NCI-H524 (cell line): ENCODE data around the gene ALAD.
"Not testable (repeated sequence)": the region's sequence is repeated elsewhere in the genome, so short reads cannot be mapped to it uniquely, and the experiment has no call there.

Experiments
- DNase-seq, 2 experiments: peaks; one replicate each; lab custom pipeline; 2025; lab: John Stamatoyannopoulos, UW

ALAD gene

DNA sequence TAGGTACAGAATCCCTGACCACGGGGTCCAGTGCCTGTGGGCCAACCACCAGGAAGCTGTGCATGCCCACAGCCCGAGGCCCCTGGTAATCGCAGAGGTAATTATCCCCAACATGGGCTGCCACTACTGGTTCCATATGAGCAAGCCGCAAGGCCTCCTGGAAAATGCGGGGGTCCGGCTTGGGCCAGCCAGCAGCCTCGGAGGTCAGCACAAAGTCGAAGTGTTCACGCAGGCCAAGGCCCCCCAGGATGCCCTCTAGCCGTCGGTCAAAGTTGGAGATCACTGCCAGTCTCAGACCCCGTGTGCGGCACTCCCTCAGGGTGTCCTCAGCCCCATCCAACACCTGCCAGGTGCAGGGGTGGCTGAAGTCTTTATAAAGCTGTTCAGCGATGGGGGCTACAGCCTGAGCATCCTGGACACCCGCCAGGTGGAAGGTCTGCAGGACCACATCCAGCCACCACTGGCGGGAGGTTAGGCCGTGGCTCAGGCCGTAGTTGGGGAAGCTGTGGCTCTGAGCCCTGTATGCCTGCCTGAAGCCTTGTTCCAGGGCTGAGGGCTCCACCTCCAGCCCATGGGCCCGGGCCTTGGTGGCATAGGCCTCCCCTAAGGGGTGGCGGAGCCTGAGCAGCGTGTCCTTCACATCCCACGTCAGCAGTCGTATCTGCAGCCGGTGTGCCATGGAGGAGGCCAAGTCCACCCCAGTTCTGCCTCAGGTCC is 27.2 kb downstream of the ALAD start:
- DNase-seq, result no peak

DNA sequence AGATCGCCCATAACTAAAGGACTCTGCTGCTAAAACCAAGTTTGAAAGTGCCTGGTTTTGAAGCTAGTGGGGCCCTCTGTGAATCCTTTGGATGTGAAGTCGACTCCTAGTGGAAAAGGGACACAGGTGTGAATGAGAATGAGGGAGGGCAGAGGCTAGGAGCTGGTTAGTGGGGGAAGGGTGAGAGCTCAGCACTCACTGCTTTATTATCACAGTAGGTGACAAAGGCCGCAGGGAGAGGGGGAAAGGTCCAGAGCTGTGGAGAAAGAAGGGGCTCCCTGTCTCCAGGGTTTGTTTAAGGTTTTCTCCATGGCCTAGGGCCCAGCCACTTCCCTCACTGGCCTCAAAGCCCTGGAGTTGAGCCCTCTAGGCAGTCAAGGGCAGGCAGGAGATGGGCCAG is 27.8 kb downstream of the ALAD start:
- DNase-seq, result no peak

DNA sequence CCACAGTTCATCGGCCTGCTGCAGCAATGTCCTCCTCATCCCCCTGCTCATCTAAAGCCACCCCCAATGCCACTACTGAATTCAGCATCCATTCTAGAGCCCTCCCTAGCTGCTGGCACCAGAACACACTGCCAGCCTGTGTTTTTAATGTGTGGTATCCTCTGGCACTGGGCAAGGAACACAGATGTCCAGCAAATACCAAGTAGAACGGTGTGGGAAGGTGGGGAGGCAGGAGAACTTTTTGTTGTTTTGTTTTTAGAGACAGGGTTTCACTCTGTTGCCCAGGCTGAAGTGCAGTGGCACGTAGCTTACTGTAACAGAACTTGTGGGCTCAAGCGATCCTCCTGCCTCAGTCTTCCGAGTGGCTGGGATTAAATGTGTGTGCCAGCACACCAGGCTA is 29.0 kb downstream of the ALAD start:
- no peak for DNase-seq

DNA sequence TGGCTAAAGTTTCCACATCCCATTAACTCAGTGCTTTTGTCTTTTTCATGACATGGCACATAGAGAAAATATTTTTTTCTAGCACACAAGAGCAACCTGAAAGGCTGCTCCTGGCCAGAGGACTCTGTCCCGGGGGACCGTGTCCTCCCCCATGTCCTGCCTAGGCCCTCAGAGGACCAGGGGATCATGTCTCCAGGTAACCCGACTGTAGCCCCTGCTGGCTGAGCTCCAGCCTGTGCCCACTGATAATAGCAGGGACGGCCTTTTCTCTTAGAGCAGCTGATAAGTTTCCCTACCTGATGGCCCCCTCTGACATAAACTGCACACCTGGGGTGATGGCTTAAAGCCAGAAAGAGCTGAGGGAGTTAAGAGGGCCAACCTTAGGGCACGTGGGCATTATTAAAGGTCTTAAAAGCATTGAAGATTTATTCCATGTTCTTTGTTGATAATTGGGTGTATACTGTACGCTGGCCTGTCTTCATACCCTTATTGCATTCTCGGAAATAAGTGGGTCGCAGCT is 30.2 kb downstream of the ALAD start:
- no peak for DNase-seq

DNA sequence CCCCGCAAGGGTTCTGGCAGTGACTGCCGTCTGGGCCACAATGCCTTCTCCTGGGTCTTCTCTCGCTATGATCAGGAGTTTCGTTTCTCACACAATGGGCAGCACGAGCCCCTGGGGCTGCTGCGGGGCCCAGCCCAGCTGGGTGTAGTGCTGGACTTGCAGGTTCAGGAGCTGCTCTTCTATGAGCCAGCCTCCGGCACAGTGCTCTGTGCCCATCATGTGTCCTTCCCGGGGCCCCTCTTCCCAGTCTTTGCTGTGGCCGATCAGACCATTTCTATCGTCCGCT is 31.3 kb downstream of the ALAD start:
- no peak for DNase-seq

DNA sequence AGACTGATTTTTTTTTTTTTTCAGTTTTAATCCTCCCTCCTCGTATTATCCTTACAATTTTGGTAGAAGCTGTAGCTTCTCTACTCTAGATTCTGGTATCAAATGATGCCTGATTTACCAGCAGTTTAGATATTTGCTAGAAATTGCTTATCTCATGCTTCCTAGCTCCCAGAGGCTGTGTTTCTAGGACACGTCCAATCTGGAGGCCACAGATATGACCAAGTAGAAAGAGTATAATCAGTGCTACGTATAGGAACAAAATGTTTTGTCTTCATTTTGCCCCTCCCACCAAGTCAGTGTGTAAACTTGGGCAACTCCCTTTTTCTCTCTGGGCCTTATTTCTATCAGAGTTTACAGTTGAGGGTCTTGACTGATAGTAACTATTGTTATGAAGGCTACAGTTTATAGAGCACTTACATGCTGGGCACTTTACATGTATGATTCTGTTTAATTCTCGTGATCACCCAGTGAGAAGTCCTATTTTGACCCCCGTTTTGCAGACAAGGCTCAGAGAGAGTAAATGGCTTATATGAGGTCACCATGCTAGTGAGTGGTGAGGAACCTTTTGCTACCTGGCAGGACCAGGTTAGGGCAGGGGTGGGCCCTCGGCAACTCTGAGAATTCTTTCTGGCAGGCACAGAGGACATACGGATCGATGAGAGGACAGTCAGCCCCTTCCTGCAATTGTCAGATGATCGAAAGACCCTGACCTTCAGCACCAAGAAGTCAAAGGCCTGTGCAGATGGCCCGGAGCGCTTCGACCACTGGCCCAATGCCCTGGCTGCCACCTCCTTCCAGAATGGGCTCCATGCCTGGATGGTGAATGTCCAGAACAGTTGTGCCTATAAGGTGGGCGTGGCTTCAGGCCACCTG is 31.9 kb downstream of the ALAD start:
- no peak for DNase-seq

DNA sequence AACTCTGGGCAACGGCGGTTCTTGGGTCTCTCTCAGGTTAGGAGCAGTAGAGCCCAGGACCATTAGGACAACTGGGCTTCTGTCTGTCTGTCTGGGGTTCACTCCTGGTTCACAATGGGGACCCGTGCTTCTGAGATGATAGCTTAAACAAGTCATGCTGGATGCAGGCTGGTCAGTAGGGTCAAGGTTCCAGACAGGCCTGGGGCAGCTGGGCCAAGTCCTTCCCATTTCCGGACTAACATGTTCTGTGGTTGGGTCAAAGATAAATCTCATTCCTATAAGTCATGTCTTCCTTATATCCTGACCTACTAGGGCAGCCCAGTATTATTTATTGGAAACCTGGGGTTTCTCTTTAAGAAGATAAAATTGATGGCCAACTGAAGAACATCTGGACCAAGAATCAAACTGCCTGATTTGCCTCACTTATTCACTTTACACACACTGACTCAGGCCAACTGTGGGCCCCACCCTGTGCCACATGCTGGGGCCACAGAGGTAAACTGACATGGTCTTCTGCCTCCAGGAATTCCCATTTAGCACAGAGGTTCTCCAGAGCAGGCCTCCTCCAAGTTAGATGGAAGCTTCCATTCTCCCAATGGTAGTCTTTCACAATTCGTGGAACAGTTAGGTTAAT is 32.6 kb downstream of the ALAD start:
- DNase-seq, result no peak

DNA sequence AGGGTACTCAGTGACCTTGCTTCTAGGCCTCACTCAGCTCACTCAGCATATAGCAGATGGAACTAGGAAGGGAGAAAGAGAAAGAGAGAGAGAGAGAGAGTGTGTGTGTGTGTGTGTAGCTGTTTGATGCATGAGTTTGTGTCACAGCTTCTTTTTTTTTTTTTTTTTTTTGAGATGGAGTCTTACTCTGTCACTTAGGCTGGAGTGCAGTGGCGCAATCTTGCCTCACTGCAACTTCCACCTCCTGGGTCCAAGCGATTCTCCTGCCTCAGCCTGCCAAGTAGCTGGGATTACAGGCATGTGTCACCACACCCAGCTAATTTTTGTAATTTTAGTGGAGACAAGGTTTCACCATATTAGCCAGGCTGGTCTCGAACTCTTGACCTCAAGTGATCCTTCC is 35.4 kb downstream of the ALAD start:
- not testable (repeated sequence) for DNase-seq

DNA sequence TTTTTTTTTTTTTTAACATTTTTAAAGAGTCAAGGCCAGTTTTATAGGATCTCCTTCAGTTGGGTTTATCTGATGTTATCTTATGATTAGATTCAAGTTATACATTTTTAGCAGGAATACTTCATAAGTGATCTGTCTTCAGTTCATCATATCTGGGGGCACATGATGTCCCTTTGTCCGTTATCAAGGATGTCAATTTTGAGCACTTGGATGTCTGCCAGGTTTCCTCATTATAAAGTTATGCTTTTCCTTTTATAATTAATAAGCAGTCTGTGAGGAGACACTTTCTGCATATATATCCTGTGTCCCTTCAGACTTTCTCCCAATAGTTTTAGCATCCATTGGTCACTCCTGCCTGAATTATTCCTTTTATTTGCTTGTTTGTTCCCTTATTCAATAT is 36.1 kb downstream of the ALAD start:
- DNase-seq, result no peak

DNA sequence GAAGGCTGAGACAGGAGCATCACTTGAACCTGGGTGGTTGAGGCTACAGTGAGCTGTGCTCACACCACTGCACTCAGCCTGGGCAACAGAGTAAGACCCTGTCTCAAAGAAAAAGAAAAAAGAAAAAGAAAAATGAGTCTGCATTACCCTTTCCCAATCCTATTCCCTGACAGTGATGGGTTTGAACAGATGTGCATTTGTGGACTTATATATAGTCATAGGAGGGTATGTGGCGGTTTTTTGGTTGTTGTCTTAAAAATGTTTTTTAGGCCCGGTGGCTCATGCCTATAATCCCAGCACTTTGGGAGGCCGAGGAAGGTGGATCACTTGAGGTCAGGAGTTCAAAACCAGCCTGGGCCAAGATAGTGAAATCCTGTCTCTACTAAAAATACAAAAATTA is 37.7 kb downstream of the ALAD start:
- no peak for DNase-seq

DNA sequence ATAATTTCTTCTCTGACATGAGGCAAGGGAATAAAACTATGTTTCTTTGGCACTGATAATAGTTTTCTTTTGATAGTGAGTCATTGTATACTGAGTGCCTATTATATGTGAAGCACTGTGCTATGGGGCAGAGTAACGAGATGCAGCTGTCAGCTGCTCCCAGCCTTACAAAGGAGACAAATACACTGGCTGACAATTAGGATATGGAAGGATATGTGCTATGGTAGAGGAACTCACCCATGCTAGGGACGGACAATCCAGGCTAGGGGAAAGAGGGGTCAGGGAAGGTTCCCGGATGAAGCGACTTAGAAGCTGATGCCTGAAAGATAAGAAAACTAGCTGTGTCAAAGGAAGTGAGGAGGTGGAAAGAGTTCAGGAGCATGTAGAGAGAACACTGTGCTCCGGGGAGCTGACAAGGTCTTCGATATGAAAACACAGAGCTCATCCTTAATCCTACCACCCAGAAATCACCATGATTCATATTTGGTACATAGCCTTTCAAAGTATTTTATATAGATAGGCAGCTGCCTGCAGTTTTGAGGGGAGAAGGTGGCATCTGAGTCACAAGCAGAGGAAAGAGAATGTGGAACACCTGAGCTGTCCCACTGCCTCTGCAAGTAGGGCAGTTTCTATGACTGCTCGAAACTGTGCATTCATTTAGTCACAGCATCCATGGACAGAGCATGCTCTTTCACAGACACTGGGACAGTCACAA is 39.6 kb downstream of the ALAD start:
- DNase-seq, result no peak

DNA sequence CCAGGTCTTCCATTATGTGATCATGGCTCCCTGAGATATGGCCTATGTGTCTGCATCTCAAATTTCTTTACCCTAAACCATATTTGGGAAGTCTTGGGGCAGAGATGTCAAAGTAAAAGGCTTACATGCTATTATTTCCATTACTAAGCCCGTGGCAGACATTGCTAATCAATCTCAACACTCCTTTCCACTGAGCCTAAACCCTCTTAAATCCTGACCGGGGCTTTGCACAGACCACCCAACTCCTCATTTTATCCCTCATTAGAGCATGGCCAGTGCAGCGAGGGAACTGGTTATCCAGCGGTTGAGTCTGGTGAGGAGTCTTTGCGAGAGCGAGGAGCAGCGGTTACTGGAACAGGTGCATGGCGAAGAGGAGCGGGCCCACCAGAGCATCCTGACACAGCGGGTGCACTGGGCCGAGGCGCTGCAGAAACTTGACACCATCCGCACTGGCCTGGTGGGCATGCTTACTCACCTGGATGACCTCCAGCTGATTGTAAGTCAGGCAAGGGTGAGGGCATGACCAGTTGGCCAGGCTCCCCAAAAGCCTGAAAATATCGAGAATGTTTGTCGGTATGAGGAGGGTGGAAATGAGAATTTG is 40.7 kb downstream of the ALAD start:
- DNase-seq, result no peak

DNA sequence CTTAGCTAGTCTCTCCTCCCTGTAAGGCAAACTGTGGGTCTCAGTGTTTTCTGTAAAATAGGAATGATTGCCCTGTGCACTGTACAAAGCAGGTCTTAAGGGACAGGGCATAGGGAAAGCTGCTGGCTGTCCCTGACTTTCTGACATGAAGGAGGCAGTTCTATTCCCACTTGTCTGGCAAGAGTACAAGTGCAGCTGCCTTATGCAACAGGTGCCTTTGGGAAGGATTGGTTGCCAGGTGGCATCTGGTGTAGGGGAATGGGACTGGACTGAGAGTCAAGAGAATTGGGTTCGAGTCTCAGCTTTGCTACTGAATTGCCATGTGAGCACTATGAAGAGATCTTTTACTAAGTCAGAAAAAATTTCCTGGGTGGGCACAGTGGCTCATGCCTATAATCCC is 41.7 kb downstream of the ALAD start:
- DNase-seq, result peak in 1 of 2 experiments; percentile 43

DNA sequence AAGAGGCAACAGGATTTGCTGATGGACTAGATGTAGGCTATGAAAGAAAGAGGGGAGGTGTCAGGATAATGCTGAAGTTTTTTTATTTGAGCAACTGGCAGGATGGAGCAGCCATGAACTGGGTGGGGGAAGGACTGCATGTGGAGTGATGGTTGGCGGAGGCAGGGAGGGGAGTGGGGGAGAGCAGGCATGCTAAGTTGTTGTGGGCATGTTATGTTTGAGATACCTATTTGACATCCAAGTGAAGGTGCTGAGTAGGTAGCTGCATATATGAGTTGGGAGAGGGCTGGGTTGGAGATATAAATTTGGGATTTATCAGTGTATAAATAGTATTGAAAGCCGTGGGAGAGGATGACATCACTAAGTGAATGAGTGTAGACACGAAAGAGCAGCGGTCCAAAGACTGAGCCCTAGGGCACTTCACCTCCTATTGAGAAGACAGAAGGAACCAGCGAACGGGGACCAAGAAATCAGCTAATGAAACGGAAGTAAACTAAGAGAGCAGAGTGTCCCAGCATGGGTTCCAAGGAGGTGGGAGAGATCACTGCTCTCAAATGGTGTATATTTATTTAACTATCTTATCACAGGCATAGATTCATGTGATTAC is 44.3 kb downstream of the ALAD start:
- DNase-seq, result no peak

DNA sequence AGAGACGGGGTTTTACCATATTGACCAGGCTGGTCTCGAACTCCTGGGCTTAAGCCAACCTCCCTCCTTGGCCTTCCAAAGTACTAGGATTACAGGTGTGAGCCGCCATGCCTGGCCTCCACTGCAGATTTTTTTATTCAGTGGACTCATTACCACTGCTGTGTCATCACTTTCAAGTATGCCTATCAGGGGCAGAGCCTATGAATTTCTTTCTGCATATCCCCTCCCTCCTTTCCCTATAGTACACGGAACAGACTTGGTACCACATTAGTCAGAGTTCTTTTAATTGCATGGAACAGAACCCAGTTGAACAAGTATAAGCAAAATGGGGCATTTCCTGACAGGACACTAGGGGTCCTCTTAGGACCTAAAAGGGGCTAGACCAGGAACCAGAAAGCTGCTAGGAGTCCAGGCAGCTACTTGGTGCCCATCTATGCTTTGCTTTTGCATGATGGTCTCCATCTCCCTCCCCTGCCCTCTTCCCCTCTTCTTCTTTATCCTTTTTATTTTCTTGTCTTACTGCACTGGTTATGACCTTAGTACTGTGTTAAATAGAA is 46.0 kb downstream of the ALAD start:
- peak in 1 of 2 experiments; percentile 21 for DNase-seq

DNA sequence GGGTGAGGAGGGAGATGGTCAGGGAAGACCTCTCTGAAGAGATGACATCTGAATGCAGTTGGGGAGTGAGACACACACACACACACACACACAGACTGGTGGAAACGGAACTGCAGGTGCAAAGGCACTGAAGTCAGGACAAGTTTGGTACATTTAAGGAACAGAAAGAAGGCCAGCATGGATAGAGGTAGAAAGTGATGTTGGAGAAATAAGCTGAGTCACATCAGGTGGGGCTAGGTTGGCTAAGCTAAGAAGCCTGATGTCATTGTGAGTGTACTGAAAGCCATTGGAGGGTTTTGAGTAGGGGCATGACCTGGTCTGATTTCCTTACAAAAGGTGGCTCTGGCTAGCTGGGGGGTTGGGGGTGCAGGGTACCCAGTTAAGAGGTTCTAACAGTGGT is 48.7 kb downstream of the ALAD start:
- DNase-seq, result no peak

DNA sequence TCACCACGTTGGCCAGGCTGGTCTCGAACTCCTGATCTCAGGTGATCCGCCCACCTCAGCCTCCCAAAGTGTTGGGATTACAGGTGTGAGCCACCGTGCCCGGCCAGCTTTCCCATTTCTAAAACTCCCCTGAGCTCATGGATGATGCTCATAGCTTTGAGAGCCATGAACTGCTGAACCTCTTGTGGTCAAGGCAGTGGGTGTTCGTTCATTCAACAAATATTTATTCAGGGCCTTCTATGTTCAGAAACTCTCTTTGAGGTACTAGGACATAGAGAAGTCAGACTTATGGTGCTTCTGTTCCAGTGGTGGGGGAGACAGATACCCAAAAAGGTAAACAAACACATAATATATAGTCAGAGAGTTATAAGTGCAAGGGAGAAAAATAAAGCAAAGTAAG is 49.1 kb downstream of the ALAD start:
- no peak for DNase-seq

DNA sequence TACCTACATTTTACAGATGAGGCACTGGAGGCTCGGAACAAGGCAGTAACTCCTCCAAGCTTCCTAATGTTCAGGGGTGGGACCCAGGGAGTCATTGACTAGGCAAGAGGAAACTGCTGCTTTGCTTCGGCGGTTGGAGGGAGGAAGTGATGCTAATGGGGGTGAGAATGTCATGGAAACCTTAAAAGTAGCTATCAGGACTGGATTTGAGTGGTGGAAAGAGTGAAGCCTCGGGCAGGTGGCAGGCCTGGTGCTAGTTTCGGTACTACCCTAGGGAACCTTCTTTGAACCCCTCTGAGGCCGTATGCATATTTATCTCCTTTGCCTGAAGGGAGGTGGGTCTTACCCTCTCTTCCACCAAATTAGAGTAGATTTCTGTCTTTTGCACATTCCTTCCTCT is 50.1 kb downstream of the ALAD start:
- no peak for DNase-seq

DNA sequence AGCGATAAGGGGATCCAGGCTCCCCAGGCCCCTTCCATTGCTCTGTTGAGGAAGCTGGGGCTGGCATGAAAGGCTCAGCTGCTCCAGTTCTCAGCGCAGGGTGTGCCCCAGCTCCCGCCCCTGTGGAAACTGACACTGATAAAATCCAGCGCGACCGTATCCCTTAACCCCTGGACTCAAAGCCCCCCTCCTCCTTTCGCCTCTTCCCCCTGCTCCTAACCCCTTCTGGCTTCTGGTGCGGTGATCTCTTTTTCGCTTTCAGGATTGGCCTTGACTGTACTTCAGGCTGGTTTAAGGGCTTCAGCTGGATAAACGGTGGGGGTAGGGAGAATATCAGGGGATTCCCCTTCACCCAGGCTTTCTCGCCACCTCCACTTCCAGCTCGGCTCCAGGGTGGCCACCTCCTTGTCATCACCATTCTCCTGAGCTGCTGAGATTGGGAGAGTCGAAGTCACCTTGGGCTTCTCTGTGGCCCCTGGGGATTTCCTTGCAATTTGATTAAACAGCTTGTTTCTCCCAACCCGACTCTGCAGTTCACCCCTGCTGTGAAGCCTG is 50.9 kb downstream of the ALAD start:
- DNase-seq, result peak in 1 of 2 experiments; percentile 38

DNA sequence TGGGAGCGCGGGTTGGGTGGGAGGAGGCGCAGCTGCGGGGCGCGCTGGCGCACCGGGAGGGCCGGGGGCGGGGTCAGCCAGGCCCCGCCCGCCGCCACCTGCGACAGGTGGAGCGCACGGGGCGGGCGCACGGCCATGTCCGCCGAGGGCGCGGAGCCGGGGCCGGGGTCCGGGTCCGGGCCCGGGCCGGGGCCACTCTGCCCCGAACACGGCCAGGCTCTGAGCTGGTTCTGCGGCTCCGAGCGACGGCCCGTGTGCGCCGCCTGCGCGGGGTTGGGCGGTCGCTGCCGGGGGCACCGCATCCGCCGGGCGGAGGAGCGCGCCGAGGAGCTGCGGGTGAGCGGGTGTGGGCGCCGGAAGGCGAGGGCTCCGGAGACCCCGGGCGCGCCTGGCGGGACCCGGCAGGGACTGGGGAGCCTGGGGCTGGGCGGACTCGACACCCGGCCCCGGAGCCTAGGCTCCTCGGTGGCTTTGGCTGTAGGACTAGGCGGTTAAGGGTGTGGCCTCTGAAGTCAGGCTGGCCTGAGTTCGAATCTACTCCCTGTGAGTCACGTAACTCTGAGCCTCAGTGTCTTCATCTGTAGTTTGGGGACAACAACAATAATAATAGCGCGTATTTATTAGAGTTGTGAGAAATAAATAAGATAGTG is 51.5 kb downstream of the ALAD start, which contains the start of gene BSPRY:
TSS of gene BSPRY (plus strand) at position 97 of the 650 bp plus-strand sequence. CDS start at position 136, 39 bp downstream.
- DNase-seq, result no peak
